DLD1 (cell line): Measurements from ENCODE around the gene PMEL.
"Not testable (repeated sequence)": the region's sequence is repeated elsewhere in the genome, so short reads cannot be mapped to it uniquely, and the experiment has no call there.

ENCODE experiments used
- in situ Hi-C: cut with HindIII; loops from 2 replicates; pipeline ENCODE4 v1.10.0; 2017; ENCODE audit warnings: low sequenced_read_pairs

Gene PMEL

DNA sequence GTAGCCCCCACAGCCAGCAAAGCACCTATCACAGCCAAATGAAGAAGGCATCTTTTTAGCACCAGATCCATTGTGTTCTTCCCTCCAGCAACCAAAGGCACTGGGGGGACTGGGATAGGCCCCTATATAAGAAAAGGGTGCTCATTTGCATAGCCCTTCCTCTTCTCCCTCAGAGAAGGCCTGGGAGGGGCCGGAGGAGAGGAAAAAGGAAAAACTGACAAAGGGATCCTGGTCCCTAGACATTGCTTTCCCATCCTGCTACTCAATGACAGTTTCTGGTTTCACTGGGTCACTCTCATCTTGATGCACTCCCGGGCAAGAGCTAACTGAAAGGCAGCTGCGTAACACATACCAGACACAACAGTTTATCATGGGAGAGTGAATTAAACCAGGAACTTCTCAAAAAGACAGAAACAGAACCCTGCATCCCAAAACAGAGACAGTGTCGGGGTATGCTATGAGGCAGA, at the start of gene PMEL:
Gene PMEL (minus strand): TSS at position 102 of the 467 bp plus-strand sequence. CDS start 31 bp downstream, at position 71.
- in situ Hi-C loops: no loop called here

DNA sequence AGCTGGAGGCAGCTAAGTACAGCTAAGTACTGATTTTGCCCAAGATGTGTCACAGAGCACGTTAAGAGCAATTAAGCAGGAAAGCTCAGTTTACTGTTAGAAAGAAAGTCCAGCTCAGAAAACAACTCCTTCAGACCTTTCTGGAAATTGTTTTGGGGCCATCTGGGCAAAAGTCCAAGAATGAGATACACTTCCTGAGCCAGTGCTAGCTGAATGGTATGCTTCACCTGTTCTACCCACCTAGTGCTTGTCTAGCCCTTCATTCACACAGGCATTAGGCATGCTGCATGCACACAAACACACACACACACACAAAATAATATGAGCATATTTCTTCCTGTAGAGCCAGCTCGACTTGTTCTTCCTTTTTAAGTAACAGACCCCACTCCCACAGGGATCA, 48.4 kb upstream of the PMEL start:
- in situ Hi-C loops: no loop called here

DNA sequence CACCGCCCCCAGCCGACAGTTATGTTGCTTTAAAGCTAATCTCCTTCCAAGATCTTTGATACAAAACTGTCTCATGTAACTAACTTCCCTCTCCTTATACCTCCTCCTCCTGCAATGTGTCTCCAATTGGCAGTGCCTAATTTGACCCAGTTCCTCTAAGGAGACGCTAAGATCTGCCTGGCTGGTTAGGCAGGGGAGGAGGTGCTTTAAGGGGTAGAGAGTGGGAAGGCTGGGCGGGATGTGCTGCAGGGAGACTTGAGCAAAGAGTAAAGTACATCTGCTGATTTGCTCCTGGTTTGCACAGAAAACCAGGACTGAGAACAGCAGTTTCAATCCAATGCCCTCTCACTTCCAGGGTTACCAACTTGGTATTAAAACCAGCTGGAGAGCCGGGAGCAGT, 47.6 kb upstream of the PMEL start:
- in situ Hi-C loops: no loop called here

DNA sequence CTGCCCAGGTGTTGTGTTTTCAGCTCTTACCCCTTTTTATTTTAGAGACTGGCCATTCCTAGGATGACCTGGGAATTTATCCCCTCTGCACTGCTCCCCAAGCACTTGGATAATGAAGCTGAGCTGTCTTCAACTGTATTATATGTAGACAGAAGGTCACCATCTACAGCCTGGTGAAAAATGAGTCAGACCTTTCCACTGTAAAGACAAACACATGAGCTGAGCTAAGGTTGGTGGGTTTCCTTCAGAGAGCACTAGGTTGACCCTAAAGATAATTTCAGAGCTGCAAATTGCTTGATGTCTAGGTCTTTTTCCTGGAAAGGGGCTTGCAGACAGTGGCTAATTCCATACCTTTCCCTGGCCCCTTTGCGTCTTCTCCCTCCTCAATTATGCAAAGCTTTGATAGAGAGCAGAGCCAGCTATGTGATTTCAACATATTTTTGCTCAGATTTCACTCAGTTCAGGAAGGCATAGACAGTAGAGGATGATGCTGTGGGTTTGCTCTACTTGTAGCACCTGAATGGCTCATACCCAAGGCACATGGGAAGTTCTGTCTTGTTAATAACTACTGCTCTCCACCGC, 45.8 kb upstream of the PMEL start:
- in situ Hi-C loops: no loop called here

DNA sequence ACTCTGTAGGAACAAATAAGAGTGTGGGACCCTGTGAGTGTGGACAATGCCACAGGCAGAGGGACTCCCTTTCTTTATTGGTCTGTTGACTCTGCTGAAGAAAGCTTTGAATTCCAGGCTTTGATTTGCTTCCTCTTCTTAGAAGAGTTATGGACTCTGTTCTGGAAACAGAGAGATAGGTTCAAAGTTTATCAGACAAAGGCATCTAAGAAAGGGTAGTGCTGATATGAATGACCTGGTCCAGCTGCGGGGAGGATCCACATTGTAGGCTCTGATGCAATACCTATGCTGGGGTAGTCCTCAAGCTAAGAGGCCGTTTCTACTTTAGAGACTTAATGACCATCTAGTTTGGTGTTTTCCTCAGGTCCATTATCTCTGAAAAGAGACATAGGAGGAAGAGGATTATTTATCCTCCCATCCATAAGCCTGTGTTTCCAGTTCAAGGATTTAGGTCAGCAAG, 44.3 kb upstream of the PMEL start:
- in situ Hi-C loops: no loop called here

DNA sequence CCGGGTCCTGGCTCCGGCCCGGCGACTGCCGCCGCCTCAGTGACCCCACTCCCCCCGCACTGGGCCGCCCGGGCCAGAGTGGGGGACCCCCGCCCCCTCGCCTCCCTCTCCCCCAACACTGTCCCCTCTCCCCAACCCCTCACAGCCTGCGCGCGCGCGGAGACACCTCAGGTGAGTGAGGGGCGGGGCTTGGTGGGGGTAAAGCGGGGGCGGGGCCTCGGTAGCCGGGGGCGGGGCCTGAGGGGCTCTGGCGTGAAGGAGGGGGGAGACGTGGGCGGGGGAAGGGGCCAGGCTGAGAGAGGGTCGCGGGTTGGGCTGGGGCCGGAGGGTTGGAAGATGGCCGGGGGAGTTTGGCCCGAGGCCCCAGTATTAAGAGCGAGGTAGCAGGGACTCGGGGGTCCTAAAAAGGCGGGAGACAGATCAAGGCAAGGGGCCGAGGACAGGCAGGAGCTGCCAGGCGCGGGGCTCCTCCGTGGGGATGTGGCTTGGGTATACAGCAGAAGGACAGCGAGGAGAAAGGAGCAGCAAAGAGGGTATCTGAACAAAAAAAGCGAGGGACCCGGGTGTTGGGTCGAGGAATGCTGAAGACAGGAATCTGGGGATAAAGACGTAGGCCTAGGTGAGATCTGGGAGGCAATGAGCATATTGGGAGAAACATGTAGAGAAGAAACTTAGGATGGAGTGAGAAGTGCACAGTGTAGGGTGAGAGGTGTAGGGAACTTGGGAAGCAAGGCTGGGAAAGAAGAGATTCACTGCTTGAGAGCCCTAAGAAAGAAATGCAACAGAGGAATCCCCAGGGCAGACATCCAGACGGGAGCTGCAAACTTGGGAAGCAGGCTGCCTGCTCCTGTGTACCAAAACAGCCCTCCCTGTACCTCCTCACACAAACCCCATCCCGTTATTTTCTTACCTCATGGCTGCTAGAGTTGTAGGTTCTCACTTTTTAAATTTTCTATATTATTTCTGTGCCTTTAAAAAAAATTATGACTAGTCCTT, 42.0 kb upstream of the PMEL start:
- in situ Hi-C loops: no loop called here

DNA sequence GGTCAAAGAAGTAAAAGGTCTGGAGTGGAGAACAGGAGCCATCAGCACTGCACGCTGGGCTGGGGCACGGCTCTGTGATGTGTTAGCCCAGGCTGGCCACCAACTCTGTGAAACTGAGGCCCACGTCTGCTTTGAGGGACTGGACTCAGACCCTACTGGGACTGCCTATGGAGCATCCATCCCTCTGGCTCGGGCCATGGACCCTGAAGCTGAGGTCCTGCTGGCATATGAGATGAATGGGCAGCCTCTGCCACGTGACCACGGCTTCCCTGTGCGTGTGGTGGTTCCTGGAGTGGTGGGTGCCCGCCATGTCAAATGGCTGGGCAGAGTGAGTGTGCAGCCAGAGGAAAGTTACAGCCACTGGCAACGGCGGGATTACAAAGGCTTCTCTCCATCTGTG, 38.4 kb upstream of the PMEL start:
- in situ Hi-C loops: no loop called here

DNA sequence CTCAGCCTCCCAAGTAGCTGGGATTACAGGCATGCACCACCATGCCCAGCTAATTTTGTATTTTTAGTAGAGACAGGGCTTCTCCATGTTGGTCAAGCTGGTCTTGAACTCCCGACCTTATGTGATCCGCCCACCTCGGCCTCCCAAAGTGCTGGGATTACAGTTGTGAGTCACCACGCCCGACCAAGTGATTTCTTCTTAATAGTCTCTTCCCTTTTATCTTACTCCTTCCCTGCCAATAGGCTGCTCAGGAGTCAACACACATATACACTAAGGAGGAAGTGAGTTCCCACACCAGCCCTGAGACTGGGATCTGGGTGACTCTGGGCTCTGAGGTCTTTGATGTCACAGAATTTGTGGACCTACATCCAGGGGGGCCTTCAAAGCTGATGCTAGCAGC, 37.5 kb upstream of the PMEL start:
- in situ Hi-C loops: not testable (repeated sequence)

DNA sequence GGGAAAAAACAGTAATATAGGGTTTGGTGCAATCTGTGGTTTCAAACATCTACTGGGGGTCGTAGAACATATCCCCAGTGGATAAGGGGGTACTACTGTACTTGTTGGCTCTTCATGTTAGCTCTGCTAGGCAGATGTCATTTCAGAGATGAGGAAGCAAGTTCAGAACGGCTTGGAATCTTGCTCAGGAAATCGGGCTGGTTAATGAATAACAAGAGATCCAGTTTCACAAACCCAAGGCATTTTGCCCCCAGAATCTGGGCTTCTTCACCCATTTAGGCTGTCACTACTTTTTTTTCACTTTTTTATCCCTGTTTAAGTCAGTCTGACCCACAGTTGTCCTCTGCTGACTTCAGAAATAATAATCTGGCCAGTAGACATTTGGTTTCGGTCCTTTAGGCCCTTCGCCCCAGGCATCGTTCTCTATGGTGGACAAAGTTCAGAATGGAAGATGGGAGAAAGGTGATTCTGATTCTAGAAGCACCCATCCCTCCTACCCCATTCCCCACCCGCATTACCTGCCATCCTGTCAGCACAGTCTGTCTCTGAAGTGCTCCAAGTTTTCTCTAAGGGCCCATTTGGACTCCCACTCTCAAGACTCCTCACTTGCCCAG, 35.8 kb upstream of the PMEL start:
- in situ Hi-C loops: no loop called here

DNA sequence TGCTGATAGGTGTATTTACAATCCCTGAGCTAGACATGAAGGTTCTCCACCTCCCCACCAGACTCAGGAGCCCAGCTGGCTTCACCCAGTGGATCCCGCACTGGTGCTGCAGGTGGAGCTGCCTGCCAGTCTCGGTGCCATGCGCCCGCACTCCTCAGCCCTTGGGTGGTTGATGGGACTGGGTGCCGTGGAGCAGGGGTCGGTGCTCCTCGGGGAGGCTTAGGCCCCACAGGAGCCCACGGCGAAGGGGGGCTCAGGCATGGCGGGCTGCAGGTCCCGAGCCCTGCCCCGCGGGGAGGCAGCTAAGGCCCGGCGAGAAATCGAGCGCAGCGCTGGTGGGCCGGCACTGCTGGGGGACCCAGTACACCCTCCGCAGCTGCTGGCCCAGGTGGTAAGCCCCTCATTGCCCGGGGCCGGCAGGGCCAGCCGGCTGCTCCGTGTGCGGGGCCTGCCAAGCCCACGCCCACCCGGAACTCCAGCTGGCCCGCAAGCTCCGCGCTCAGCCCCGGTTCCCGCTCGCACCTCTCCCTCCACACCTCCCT, 34.2 kb upstream of the PMEL start:
- in situ Hi-C loops: not testable (repeated sequence)

DNA sequence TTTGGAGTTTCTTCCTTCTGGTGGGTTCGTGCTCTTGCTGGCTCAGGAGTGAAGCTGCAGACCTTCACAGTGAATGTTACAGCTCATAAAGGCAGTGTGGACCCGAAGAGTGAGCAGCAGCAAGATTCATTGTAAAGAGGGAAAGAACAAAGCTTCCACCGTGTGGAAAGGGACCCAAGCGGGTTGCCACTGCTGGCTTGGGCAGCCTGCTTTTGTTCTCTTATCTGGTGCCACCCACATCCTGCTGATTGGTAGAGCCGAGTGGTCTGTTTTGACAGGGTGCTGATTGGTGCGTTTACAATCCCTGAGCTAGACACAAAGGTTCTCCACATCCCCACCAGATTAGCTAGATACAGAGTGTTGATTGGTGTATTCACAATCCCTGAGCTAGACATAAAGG, 33.7 kb upstream of the PMEL start:
- in situ Hi-C loops: not testable (repeated sequence)

DNA sequence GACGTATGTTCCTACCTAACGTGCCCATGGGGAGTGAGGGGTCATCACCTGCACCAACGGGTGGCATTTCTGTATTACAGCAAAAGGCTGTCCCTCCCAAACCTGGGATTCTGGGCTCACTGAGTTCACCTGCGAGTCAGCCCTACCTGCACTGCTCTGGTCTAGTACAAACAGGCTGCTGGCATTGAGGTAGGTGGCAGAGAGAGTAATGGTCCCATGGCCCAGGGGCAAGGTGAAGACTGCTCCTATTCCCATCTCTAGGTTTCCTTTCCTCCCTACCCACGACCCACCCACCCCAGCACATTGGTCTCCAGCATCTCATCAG, 31.7 kb upstream of the PMEL start:
- in situ Hi-C loops: no loop called here

DNA sequence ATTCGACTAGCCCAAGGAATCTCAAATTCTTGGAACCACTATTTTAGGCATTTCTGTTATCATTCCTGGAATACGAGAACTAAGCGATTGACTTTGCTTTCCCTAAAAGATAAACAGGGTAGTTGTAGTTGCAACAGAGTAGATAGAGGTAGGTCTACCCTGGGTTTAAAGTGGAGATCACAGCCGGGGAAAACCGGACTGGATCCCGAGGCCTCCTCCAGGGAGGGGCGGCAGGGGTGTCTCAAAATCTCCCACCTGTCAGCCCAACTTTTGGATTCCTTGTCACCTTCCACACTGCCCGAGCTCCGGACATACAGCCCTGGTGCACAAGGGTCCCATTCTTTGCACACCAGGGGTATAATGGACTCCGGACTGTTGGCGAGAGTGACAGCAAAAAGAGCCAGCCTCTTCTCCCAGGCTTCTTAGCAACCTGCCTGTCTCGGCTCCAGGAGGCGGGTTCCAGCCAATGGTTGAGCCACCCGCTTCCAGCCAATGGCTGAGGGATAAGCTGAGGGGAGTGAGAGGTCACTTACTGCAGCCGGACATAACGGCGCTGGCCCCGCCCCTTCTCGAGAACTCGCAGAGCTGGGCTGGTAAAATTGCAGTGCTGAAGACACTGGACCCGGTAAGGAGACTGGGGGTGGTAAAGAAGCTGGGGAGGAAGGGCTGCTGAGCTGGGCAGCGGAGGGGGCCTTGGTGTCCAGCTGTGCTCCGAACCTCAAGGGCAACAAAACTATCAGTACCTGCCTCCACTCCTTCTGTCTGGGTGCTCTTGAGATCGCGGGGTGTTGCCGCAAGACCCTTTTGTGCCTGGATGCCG, 31.1 kb upstream of the PMEL start, which contains the start of gene SUOX:
Gene SUOX (plus strand): TSS at position 562 of the 820 bp plus-strand sequence. CDS start 4,946 bp downstream, outside the sequence.
- in situ Hi-C loops: no loop called here

DNA sequence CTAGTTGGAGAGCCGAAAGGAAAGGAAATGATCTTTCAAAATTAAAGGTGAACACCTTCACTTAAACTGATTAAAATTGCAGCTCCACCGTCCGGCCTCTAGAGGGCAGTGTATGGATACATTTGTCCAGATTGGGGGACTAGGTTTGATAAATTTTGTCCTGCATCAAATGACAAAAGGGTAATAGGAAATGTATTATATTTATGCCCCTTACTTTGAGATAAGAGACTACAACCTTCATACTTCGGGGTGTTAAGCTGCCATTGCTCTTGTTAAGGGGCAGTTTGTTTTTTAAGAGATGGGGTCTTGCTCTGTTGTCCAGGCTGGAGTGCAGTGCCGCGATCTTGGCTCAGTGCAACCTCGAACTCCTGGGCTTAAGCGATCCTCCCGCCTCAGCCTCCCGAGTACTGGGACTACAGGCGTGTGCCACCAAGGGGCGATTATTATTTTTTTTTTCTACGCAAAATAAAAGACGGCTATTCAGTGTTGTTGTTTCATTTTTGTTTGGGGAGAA, 30.4 kb upstream of the PMEL start:
- in situ Hi-C loops: no loop called here

DNA sequence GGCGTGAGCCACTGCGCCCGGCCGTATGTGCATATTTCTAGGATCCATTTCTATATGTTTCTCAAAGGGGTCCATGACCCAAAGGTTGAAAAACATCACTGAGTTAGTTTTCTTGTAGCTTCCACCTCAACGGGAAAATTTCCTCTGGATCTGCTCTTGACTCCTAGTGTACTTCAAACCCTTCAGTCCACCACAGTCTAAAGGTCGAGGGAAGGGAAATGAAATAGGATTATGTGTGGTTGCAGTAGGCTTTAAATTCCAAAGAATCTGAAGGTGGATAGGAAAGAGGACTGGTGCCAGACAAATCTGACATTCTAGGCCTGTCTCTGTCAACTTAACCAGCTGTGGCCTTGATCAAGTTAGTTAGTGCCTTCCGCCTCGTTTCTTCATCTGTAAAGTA, 29.5 kb upstream of the PMEL start:
- in situ Hi-C loops: no loop called here

DNA sequence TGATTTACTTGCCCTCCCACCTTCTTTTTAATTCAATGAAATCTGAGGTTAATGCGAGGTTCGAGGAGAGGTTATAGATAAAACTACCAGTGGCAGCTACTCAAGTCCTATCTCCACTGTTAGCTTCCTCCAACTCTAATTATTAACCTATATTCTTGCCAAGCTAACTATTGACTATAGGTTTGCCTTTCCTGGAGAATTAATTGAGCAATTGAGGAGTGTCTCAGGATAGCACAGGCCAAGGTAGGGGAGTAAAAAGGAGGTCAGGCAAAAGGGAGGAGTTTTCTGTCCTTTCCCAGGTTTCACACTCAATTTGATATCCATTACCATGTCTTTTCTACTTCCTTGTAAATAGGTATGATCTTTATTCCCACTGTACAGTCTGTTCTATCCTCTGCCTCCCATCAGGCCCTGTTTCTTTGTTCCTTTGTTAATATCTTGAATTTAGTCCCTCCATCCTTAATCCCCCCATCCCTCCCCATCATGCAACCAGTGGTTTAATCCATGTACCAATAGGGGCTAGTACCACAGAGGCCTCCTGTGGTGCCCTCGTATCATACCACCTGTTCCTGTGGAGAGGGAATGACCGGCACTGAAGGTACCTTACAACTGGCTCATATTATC, 27.5 kb upstream of the PMEL start:
- in situ Hi-C loops: no loop called here

DNA sequence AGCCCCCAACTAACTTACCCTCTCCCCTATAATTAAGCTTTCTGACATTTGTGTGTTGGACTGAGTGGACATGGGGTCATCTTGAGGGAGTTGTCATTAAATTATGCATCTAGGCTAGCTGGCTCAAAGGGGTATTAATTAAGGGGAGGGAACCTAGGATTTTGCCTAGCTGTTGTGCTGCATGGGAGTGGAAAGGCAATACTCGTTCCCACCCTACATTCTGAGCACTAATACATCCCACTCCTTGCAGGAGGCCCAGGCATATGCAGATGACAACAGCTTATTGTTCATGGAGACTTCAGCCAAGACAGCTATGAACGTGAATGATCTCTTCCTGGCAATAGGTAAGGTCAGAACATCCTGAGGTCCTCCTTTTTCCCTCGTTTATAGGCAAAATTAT, 25.3 kb upstream of the PMEL start:
- in situ Hi-C loops: no loop called here

DNA sequence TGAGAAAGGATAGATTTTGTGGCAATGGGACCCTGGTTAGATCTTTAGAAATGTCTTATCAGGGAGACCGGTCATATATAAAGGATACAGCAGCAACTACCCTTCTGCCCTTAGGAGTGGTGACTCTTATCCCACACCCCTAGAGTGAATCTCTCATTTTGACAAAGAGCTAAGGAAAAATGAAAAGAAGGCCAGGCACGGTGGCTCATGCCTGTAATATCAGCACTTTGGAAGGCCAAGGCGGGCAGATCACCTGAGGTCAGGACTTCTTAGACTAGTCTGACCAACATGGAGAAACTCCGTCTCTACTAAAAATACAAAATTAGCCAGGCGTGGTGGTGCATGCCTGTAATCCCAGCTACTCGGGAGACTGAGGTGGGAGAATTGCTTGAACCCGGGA, 20.1 kb upstream of the PMEL start:
- in situ Hi-C loops: not testable (repeated sequence)

DNA sequence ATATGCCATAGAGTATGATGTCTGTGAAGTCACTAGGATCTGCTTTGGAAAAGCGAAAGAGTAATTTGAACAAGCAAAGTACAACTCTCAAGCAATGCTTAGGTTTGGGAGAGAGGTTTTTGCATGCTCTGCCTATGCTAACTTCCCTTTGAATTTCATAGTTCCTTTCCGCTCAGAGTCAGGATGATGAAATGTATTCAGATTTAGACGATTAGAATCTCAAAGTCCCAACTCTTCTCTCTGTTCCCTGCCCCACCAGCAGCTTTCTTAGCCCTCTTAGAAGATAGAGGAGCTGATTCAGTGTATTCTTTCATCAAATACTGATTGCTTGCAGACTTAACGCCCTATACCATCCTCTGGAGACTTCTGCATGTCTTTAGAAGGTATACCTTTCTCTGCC, 19.5 kb upstream of the PMEL start:
- in situ Hi-C loops: no loop called here

DNA sequence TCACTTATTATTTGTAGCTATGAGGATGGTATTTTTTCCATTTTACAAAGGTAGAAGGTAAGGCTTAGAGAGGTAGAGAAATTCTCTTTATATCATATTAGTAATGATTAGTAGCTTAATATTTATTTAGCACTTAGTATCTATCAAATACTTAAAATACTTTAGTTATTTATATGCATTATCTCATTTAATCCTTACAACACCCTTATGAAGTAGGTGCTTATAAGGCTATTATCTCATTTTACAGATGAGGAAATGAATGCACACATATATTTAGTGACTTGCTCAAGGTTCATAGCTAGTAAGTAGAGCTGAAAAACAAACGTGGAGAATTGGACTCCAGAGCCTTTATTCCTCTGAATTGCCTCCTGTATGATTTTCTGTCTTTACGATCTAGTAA, 19.0 kb upstream of the PMEL start:
- in situ Hi-C loops: no loop called here
